Skeletal muscle cell (primary cell): ENCODE results near the gene CIAO3.
A peak's percentile ranks its signal among the peaks of the same experiment; 100 is the strongest.

ENCODE experiments used
- DNase-seq: peaks from one replicate; pipeline ENCODE4 v3.0.0-alpha.2; 2010; ENCODE audit warnings: low read depth
- H3K4me3 ChIP-seq: 2 replicates; pipeline ENCODE4 v1.5.1; 2011; ENCODE audit warnings: low read depth, mild to moderate bottlenecking, control low read depth, low read length, moderate library complexity

Gene CIAO3

DNA sequence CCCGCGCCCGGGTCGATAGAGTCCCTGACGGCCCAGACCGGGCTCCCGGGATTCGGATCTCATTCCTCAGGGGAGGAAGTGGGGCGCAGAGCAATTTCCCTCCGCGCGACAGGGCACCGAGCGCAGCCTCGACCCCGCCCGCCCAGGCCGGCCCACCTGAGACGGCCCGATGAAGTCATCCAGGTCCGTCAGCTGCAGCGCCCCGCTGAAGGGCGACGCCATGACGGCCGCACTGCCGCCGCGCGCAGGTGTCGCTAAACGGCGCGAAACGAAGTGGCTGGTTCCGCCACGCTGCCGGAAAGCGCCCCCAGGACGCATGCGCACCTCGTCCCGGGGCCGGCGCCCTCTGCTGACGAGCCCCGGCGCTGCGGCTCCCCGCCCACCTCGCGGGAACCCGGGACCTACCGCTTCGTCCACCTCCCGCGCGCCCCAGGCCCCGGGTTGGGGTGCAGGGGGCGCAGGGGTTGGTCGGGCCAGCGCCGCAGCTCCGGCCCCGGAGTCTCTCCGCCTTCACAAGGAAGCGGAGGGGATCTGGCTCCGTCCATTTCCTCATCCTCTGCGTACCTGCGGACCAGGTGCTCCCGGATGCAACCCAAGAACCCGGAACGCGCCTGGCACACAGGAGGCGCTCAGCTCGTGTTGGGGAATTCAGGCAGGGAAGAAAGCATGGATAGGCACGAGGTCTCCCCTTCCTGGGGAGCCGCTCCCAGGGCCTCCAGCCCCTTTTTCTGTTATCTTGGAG is at the start of gene CIAO3:
Gene CIAO3 (minus strand): TSS at position 234 of the 742 bp plus-strand sequence. CDS start 12 bp downstream, at position 222.
- H3K4me3 ChIP-seq = peak within 1 kb of the TSS; percentile 91
- peak; percentile 71 for DNase-seq

DNA sequence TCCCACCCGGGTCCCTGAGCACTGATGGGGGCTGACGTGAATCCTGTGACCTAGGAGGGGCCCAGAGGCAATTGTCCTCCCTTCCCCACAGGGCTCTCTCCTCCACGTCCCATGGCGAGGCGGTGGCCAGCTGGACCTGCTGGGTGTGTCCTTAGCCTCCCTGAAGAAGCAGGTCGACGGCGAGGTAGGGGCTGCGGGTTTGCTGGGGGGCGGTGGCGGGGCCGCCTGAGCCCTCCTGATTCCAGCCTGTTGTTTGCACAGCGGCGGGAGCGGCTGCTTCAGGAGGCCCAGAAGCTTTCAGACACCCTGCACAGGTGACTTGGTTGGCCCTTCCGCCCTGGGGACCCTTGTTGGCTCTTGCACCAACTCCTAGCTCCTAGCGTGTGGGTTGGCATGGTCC is 49.3 kb upstream of the CIAO3 start:
- DNase-seq = no peak
- no peak overlapping the region for H3K4me3 ChIP-seq

DNA sequence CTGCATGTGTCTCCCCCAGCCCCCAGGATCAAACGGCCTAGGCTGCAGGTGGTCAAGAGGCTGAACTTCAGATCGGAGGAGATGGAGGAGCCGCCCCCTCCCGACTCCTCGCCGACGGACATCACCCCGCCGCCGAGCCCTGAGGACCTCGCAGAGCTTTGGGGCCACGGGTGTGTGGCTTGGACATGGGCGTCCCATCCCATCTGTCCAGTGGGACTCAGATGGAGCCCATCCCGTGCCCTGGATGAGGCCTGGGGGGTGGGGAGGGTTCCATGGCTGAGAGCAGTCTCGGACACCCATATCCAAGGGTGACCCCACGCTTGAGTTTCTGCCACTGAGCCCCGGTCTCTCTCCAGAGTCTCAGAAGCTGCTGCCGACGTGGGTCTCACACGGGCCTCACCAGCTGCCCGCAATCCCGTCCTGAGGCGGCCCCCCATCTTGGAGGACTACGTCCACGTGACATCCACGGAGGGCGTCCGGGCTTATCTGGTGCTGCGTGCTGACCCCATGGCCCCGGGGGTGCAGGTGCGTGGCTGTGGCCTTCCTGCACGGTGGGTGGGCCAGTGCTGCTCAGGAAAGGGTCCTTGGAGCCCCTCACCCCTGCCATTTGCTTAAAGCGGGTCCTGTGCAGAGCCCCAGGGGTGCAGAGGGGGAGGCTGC is 48.5 kb upstream of the CIAO3 start:
- DNase-seq = no peak
- peak overlapping the region; percentile 84 for H3K4me3 ChIP-seq

DNA sequence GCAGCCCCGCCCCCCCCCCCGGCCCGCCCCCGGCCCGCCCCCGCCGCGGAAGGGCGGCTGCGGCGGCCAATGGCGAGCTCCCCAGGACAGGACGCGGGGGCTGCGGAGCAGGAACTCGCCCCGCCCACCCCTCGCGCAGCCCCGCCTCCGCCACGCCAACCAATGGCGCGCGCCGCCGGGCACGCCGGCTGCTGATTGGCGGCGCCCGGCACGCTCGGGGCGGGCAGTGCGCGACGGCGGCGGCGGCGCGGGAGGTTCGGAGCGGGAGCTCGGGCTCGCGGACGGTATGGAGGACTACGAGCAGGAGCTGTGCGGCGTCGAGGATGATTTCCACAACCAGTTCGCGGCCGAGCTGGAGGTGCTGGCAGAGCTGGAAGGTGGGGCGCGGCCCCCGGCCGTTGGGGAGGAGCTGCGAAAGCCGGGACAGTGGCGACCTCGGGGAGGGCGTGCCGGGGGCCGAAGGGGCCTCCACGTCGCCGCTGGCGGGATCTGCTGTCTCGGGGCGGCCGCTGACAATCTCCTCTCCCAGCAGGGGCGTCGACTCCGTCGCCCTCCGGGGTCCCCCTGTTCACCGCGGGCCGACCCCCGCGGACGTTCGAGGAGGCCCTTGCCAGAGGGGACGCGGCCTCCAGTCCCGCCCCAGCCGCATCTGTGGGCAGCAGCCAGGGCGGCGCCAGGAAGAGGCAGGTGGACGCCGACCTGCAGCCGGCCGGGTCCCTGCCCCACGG is 47.8 kb upstream of the CIAO3 start, which contains the start of gene CHTF18:
Gene CHTF18 (plus strand): TSS at position 222 of the 728 bp plus-strand sequence. CDS start 65 bp downstream, at position 287.
- DNase-seq = peak; percentile 63
- peak within 1 kb of the TSS; percentile 98 for H3K4me3 ChIP-seq

DNA sequence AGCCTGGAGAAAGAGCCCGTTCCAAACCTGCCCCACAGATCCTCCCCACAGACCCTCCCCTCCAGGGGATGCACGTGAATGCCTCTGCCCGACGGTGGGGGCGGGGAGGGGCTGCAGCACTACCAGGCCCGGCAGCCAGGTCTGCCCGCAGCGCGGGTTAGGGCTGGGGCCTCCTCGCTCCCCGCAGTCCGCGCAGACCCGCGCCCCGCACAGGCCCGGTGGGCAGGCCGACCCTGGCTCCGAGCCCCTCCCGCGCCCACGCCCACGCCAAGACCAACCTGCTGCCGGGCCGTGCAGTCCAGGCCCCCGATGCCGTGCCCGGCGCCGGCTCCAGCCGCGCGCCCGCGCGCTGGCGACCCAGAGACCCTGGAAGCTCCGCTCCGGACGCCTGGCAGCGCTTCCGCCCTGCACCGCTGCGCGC is 47.2 kb upstream of the CIAO3 start, which contains the start of gene RPUSD1:
Gene RPUSD1 (minus strand): TSS at position 404 of the 421 bp plus-strand sequence. CDS start 644 bp downstream, outside the sequence.
- no peak for DNase-seq

DNA sequence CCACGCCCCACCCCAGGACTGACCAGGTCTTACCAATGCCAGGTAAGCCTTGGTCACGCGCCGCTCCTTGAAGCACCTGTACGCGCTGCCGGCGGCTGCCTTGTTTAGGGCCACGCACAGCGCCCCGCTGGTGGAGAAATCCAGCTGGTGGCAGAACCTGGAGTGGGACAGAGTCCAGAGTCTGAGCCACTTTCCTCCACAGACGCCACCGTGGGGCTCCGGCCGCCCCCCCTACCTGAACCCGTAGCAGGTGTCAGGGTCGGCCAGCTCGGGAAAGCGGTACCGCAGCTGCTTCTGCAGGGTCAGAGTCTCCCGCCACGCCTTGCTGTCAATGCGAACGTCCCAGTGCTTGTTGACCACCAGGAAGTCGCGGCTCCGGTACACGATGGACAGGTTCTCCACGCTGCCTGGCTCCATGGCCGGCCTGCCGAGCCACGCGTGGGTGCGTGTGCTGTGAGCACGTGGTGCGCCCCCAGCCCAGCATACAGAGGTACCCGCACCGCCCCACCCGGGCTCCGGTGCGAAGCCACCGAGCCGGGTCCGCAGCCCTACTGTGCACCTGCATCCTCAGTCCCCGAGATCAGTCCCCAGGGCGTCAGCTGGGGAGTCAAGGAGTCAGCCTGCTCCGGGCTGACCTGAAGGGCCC is 46.6 kb upstream of the CIAO3 start:
- H3K4me3 ChIP-seq = peak overlapping the region; percentile 98
- no peak for DNase-seq

More for the DNA sequence above, 47.2 kb upstream of the CIAO3 start, which contains the start of gene RPUSD1:
- H3K4me3 ChIP-seq = peak within 1 kb of the TSS; percentile 98

DNA sequence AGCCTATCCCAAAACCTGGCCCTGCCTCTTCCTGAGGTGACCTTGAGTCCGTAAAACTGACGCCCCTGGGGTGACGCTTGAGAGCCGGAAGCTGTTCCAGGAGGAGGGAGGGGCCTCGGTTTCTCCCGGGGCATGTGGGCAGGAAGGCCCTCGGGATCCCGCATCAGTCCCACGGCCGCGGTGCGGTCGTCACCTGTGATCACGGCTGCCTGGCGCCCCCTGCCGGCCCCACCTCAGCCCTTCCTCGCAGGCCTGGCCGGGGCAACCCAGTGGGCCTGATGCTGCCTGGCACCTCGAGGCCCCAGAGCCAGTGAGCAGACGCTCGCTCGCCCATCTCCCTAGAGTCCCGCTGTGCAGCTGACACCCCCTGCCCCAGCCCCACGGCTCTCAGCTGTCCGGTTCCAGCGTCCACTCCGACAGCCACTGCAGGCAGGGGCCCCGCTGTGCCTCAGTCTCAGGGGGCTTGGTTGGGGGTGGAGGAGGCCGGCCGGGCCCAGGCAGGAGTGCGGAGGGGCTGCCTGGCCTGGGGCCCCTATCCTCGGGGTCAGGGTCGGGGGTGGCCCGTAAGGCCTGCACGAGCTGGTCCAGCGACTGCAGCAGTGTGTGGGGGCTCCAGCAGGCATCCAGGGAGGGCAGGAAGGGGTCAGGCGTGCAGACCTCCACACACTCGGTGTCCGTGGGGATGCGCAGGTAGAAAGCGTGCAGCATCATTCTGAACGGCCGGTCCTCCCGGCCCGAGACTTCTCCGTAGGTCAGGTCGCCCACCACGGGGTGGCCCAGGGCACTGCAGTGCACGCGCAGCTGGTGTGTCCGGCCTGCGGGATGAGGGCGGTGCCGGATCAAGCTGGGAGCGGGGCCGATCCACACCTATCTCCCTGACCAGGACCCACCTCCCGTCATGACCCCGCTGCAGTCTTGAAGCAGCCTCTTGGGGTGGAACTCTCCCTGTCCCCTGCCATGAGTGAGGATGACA is 45.1 kb upstream of the CIAO3 start:
- DNase-seq = peak; percentile 5
- H3K4me3 ChIP-seq = no peak overlapping the region

DNA sequence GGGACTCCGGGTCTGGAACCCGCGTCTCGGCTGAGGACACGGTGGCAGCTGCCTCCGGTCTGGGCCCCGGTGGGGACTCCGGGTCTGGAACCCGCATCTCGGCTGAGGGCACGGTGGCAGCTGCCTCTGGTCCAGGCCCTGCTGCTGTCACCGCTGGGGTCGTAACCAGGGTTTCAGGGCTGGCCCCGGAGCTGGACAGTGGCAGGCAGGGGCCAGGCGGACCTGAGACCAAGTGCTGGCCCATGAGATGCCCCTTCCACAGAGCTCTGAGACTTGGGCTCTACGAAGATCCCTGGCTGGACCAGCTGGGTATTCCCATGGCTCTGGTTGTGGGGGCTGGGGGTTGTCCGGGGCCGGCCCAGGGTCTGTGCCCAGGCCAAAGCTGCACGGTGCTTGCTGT is 43.6 kb upstream of the CIAO3 start:
- H3K4me3 ChIP-seq = no peak overlapping the region
- no peak for DNase-seq

DNA sequence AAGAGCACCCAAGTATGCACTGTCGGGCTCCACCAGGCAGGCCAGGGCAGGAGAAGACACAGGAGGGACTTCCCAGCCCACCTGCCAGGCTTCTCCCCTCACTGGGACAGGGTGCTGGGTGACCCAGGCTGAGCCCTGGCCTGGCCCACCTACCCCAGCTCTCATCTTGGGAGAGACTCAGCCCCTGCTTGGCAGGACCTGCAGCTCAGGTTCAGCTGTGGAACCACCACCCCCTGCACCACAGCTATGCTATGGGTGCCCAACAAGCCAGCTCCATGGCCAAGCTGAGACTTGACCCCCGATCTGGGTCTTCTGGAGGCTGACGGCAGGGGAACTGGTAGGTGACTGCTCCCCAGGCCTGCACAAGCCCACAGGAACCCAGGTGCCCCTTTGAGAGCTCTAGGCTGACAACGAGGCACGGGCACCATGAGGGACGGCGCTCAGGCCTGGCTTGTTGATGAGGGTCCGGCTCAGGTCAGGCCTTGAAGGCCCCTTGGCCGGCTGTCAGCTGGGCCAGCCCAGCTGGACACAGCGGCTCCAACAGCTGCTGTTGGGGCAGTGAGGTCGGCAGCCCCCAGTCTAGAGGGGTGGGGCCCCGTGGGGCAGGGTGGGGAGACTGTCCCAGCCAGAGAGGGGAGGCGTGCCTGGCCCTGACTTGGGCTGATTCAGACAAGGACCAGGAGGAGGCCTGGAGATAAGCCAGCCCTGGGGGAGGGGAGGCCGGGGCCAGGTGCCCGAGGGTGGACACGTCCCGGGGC is 42.8 kb upstream of the CIAO3 start:
- no peak for DNase-seq
- H3K4me3 ChIP-seq = no peak overlapping the region

DNA sequence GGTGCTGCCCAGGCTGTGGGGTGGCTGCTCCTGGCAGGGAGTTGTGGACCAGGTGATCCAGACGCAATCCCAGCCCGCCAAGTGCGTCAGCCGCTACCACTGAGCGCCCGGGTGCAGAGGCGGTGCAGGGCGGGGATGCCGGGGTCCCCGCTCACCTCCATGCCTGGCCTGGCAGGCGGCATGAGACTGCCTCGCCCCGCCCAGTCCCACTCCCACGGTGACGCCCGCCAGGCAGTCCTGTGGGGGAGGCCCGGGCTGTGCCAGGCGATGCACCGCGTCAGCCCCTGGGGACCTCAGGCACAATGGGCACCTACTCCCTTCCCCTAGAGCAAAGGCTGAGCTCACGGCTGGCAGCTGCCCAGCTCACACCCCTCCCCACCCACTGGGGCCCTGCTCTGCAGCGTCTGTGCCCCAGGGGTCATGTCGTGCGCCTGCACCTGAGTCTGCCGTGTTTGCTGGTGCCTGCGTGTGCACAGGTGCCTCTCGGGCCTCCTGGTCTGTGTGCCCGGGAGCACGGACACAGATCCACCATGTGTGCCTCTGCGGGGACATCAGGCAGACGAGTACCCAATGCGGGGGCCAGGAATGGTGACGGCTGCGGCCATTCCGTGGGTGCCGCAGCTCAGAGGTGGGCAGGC is 42.1 kb upstream of the CIAO3 start:
- DNase-seq = no peak
- H3K4me3 ChIP-seq = no peak overlapping the region

DNA sequence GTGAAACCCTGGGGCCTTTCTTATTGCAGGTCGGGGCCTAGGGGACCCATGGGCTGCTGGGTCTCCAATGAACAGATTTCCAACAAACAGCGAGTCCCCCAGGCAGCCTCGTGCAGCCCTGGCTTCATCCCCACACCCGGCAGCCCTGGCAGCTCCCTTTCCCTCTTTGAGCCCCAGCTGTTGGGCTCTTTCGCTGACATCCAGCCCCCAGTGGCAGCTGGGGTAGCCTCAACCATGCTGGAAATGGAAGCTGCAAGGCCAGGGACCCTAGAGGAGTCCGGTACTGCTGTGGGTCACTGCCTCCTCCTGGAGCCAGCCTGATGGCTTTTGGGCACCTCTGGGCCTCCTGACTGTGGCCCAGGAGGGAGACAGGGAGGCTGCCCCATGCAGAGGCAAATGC is 41.5 kb upstream of the CIAO3 start:
- no peak overlapping the region for H3K4me3 ChIP-seq
- no peak for DNase-seq

DNA sequence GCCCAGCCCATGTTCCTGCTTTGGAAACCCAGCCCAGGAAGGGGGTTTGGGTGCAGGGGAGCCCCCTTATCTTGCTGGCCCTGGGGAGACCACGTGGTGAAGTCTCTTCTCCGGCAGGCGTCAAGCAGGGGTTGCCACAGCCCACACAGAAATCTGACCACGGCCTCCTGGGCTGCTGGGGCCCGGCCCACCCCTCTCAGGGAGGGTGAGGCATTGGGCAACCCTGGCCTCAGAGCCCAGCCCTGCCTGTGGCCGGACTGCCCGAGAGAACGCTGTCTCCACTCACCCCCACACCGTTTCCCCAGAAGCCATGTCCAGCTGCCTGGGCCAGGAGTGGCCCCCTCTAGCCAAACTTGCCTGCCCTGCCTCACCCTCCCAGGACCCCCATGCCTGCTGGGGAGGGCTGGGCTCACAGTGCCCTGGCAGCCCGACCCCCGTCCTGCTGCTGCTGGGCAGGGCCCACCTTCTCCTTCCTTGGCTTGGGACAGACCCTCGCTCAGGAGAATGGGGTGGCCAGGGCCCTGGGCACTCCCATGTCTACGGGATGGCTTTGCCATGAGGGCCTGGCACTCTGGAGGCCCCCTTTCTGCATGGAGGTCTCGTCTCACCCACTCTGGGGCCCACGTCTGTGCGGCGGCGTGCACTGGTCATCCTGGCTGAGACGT is 40.7 kb upstream of the CIAO3 start:
- no peak for DNase-seq
- no peak overlapping the region for H3K4me3 ChIP-seq

DNA sequence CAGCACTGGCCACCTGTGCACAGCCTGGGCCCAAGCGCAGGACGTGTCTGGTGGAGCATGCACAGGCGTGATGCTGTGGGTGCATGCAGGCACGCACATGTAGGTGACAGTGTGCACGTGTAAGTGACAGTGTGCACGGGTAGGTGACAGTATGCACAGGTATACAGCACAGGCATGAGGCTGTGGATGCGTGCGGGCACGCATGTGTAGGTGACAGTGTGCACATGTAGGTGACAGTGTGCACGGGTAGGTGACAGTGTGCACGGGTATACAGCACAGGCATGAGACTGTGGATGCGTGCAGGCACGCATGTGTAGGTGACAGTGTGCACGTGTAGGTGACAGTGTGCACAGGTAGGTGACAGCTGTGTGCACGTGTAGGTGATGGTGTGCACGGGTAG is 39.5 kb upstream of the CIAO3 start:
- H3K4me3 ChIP-seq = no peak overlapping the region
- no peak for DNase-seq

DNA sequence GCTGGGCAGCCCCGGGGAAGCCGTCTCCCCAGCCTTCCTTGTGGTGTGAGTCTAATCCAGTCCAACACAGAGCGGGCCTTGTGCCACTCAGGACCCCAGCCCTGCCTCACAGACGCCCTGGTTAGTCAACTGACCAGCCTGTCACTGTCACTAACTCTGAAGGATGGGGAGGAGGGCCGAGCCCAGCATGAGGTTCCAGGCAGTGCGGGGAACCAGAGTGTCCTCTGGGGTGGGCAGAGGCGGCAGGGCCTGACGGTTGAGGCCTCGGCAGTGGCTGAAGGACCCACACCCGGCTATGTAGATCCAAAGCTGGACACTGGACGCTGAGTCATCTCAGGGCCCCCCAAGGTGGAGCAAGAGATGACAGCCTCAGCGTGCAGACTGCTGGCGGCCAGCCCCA is 38.8 kb upstream of the CIAO3 start:
- no peak overlapping the region for H3K4me3 ChIP-seq
- no peak for DNase-seq

DNA sequence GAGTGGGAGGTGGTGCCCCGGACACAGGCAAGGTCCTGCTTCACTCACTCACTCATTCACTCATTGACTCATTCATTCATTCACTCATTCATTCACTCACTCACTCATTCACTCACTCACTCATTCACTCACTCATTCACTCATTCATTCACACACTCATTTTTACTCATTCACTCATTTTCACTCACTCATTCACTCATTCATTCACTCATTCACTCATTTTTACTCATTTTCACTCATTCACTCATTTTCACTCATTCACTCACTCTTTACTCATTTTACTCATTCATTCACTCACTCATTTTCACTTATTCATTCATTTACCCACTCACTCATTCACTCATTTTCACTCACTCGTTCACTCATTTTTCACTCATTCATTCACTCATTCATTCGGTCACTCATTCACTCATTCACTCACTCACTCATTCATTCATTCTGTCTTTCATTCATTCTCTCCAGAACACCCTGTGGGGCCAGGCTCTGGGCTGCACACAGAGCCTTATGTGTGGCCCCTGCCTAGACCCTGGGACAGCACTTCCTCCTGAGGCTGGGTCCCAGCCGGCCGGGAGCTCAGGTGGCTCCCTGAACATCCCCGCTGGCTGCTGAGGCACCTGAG is 38.2 kb upstream of the CIAO3 start:
- no peak overlapping the region for H3K4me3 ChIP-seq
- no peak for DNase-seq

DNA sequence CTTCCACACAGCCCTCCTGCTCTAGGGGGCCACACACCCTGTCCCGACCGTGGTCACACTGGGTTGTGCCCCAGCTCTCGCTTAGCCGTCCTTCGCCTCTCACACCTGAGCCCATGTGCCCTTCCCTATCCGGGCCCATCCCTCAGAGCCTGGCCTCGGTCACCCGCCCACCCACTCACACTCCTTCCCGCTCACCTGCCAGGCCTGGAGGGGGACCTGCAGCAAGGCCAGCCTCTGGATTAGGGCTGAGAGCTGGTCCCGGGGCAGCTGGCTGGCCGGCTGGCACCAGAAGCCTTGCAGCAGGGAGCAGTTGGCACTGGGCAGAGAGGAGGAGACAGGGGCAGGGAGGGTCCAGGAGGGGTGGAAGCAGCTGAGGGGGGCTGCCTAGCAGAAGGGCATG is 37.6 kb upstream of the CIAO3 start:
- no peak for DNase-seq
- no peak overlapping the region for H3K4me3 ChIP-seq
